ENCODE data around the gene ZNF740. TPM values are rescaled to one million over a fixed set of nuclear protein-coding genes. Genes with fewer than 3 reads are reported as not detected.

ZNF740 gene
- total and polyA plus RNA-seq, 2 of the 8 experiments (the other 6 are each of a cell fraction or from before 2014, with no cell fraction given): 8.2 to 40.0 TPM

- no peak for TF ChIP-seq NRF1 (IDR thresholded peaks at IDR 0.05; ENCODE audit: low read depth, low read length)
- no peak for TF ChIP-seq JUN (IDR thresholded peaks at IDR 0.05; ENCODE audit: low read depth, low read length)
- 0 out of 2 replicates have a peak, but pooled peaks have one; percentile 4 for TF ChIP-seq TCF12 (IDR thresholded peaks at IDR 0.05; ENCODE audit: low read depth, low read length)
- TF ChIP-seq SAP30 (IDR thresholded peaks at IDR 0.05; ENCODE audit: insufficient read depth, insufficient replicate concordance, low read length): no peak
- TF ChIP-seq KDM1A (IDR thresholded peaks at IDR 0.05; ENCODE audit: borderline replicate concordance, low read length): 0 out of 2 replicates have a peak, but pooled peaks have one; percentile 53
- TF ChIP-seq NANOG (IDR thresholded peaks at IDR 0.05; ENCODE audit: insufficient read depth, low read depth, low read length, poor library complexity, severe bottlenecking): no peak
- TF ChIP-seq TAF7 (optimal IDR thresholded peaks at IDR 0.05; ENCODE audit: borderline replicate concordance, low read depth, low read length): no peak
- no peak for TF ChIP-seq CBX5 (IDR thresholded peaks at IDR 0.05; ENCODE audit: low read depth, low read length)
- no peak for TF ChIP-seq RAD21 (IDR thresholded peaks at IDR 0.05 in 1 of 2, conservative IDR thresholded peaks at IDR 0.05 in 1 of 2; ENCODE audit: low read depth in 2 of 2, low read length in 2 of 2)
- no peak for TF ChIP-seq EZH2 (IDR thresholded peaks at IDR 0.05; ENCODE audit: low read depth, low read length, severe bottlenecking)
- no peak for TF ChIP-seq CREB1 (IDR thresholded peaks at IDR 0.05)
- no peak for TF ChIP-seq TBP (IDR thresholded peaks at IDR 0.05; ENCODE audit: low read depth, low read length)
- no peak for TF ChIP-seq RNF2 (IDR thresholded peaks at IDR 0.05; ENCODE audit: borderline replicate concordance, low read depth, low read length, missing control alignments, poor library complexity, severe bottlenecking)
- TF ChIP-seq MAX (IDR thresholded peaks at IDR 0.05): no peak
- TF ChIP-seq PHF8 (conservative IDR thresholded peaks at IDR 0.05; ENCODE audit: low read depth, low read length): no peak
- TF ChIP-seq YY1 (IDR thresholded peaks at IDR 0.05; ENCODE audit: low read depth, low read length): no peak
- no peak for TF ChIP-seq CEBPB (IDR thresholded peaks at IDR 0.05; ENCODE audit: low read depth, low read length)
- TF ChIP-seq CHD2 (IDR thresholded peaks at IDR 0.05; ENCODE audit: low read length): no peak
- no peak for TF ChIP-seq CTCF (IDR thresholded peaks at IDR 0.05; ENCODE audit: control extremely low read depth in 1 of 3, insufficient read depth in 1 of 3, low read depth in 1 of 3, low read length in 3 of 3)
These were observed 55.4 kb downstream of the ZNF740 start (continued) for GRCh38 chr12:53235742-53236442.
